Measurements from ENCODE around the gene NFIA. TPM values are rescaled to one million over a fixed set of nuclear protein-coding genes. Genes with fewer than 3 reads are reported as not detected.

The NFIA gene
- total RNA-seq, 1 donor from 2014 or later = 16.2 TPM

DNA sequence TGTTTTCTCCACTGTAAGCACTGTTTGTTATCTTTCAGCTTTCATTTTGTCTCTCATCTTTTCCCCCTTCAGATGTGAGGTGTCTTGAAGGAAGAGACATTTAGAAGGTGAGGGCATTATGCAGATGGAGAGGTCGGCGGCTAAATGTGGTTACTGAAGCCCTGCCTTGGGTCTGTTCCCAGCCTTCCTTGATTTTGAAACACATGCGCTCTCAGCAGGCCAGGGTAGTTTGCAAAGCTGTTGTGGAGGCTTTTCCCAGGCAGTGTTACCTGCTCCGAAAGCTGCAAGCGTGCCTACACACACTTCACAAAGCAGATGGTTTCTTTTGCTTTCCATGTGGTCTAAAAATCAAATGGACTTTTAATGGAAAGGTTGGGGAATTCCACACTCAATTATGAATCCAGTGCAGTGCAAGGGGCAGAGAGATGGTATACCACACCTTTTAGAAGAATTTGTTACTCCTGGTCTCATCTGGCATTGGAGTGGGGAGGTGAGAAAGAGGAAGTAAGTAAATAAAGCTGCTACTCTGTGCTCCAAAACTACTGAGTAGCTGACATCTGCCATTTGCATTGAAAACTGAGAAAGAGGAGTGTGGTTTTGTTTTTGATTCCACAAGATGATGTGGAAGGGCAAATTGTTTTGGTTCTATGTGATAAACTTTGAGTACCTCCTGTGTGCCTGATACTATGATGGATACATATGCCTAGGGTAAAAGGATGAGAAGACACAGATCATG, 91.9 kb downstream of the NFIA start:
- TF ChIP-seq, protein P1, sequence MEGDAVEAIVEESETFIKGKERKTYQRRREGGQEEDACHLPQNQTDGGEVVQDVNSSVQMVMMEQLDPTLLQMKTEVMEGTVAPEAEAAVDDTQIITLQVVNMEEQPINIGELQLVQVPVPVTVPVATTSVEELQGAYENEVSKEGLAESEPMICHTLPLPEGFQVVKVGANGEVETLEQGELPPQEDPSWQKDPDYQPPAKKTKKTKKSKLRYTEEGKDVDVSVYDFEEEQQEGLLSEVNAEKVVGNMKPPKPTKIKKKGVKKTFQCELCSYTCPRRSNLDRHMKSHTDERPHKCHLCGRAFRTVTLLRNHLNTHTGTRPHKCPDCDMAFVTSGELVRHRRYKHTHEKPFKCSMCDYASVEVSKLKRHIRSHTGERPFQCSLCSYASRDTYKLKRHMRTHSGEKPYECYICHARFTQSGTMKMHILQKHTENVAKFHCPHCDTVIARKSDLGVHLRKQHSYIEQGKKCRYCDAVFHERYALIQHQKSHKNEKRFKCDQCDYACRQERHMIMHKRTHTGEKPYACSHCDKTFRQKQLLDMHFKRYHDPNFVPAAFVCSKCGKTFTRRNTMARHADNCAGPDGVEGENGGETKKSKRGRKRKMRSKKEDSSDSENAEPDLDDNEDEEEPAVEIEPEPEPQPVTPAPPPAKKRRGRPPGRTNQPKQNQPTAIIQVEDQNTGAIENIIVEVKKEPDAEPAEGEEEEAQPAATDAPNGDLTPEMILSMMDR (IDR thresholded peaks at IDR 0.05; ENCODE audit: unreplicated experiment) = no peak
- Mint-ChIP-seq H3K4me3 (ENCODE audit: unreplicated experiment) (no peak overlapping the region), H3K36me3 (ENCODE audit: low read depth, unreplicated experiment) (no peaks in the 10 kb centered on the region), H3K4me1 (ENCODE audit: unreplicated experiment) (peaks cover 3% of the 10 kb centered on the region), H3K27ac (ENCODE audit: unreplicated experiment) (no peak overlapping the region), H3K9me3 (ENCODE audit: unreplicated experiment) (no peaks in the 10 kb centered on the region), H3K27me3 (ENCODE audit: unreplicated experiment) (peaks cover 2% of the 10 kb centered on the region)
- DNase-seq (ENCODE audit: low spot score) = no peak

DNA sequence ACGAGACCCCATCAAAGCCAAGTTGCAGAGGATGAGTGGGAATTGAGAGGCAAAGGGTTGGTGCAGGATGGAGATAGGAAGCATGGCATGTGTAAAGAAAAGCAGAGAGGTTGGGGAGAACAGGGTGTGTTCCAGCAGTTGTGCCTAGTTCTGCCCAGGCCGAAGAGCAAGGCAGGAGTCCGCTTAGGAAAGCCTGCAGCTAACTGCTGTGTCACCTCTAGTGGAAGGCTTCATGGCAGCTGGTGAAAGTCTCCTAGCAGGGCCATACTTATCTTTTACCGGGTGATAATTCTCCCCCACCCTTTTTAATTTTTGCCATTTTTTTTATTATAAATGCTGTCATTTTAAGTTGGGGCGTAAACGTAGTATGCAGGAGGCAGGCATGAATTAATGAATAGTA, 93.6 kb downstream of the NFIA start:
- Mint-ChIP-seq H3K27ac (ENCODE audit: unreplicated experiment) (no peak overlapping the region), H3K36me3 (ENCODE audit: low read depth, unreplicated experiment) (no peaks in the 10 kb centered on the region), H3K9me3 (ENCODE audit: unreplicated experiment) (no peaks in the 10 kb centered on the region), H3K27me3 (ENCODE audit: unreplicated experiment) (peaks cover 4% of the 10 kb centered on the region), H3K4me3 (ENCODE audit: unreplicated experiment) (no peak overlapping the region), H3K4me1 (ENCODE audit: unreplicated experiment) (peaks cover 3% of the 10 kb centered on the region)
- TF ChIP-seq, protein P1 (IDR thresholded peaks at IDR 0.05; ENCODE audit: unreplicated experiment) = no peak
- no peak for DNase-seq (ENCODE audit: low spot score)

DNA sequence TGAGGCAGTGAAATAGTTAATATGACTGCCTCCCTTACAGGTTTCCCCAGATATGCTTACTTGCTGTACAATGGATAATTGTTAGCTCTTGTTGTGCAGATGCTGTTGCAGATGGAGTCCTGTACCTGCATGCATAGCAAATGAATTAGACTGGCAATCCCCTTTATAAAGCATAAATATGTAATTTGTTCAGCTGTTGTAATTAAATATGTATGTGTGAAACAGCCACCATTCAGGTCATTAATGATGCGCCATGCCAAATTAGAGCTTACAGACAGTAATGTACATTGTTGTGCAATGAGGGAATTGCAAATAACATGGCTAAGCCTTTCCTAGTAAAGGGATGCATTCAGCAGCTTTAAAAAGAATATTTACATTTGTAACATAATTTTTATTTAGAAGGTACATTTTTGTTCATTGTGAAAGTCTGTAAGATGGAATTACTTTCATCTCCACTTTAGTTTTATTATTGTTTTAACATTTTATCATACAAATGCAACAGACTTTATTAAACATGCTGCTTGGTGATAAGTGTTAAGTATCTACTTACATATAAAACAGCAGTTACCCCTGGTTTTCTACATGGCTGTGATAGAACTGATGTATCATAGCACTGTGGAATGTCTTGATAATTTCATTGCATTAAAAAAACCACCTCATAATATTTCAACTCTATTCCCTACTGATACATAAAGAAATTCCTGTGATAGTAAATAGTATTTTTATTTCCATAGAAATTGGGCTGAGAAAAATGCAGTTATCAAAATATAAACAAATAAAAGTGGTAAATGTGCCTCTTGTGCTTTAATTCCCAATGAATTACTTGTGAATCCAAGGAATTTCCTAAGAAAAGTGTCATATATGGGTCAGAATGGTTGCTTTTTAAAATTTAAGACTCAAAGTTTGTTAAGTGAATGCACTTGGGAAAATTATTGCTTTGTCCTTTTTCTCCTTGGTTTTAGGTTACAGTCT, 99.0 kb downstream of the NFIA start:
- no peaks in the 10 kb centered on the region for H3K36me3 Mint-ChIP-seq (ENCODE audit: low read depth, unreplicated experiment)
- no peak overlapping the region for H3K27ac Mint-ChIP-seq (ENCODE audit: unreplicated experiment)

DNA sequence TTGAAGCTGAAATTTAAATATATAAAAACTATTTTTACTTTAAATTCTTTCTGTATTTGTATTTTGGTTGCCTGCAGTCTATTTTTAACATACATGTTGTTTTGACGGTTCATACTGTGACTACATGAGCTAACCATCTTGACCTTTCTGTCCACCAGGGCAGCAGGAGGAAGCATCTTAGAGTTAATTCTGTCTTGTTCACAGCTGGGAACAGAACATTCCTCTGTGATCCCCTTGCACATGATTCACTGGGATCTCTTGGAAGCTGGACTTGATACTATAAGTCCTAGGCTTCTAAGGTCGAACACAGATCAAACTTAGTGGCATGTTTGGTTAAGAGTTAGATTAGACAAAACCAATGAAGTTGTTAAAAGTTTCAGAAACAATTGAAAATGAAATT, 99.7 kb downstream of the NFIA start:
- no peak for DNase-seq (ENCODE audit: low spot score)
- no peak overlapping the region for H3K27ac Mint-ChIP-seq (ENCODE audit: unreplicated experiment)
- no peaks in the 10 kb centered on the region for H3K9me3 Mint-ChIP-seq (ENCODE audit: unreplicated experiment)
- TF ChIP-seq, protein P1 (IDR thresholded peaks at IDR 0.05; ENCODE audit: unreplicated experiment) = no peak
- H3K4me3 Mint-ChIP-seq (ENCODE audit: unreplicated experiment) = no peak overlapping the region
- H3K4me1 Mint-ChIP-seq (ENCODE audit: unreplicated experiment) = peaks cover 3% of the 10 kb centered on the region
- no peaks in the 10 kb centered on the region for H3K36me3 Mint-ChIP-seq (ENCODE audit: low read depth, unreplicated experiment)
- H3K27me3 Mint-ChIP-seq (ENCODE audit: unreplicated experiment) = peaks cover 4% of the 10 kb centered on the region

More for the DNA sequence above, 99.0 kb downstream of the NFIA start:
- TF ChIP-seq, protein P1 (IDR thresholded peaks at IDR 0.05; ENCODE audit: unreplicated experiment) = no peak
- no peak overlapping the region for H3K4me3 Mint-ChIP-seq (ENCODE audit: unreplicated experiment)
- H3K4me1 Mint-ChIP-seq (ENCODE audit: unreplicated experiment) = peaks cover 3% of the 10 kb centered on the region
- peaks cover 4% of the 10 kb centered on the region for H3K27me3 Mint-ChIP-seq (ENCODE audit: unreplicated experiment)
- no peak for DNase-seq (ENCODE audit: low spot score)
- H3K9me3 Mint-ChIP-seq (ENCODE audit: unreplicated experiment) = no peaks in the 10 kb centered on the region

Data from endothelial cell (in vitro differentiated cells).